Central memory CD4-positive, alpha-beta T cell (primary cell): ENCODE data around the gene UPF3B.
"Not testable (repeated sequence)": the region's sequence is repeated elsewhere in the genome, so short reads cannot be mapped to it uniquely, and the experiment has no call there.

Source experiments
- DNase-seq: peaks from one replicate; pipeline ENCODE4 v3.0.0; 2022

Gene UPF3B

GRCh38 chrX:119821703-119822102 is 31.1 kb downstream of the UPF3B start:
- DNase-seq = peak; percentile 78

GRCh38 chrX:119817130-119817690 is 35.6 kb downstream of the UPF3B start:
- DNase-seq = no peak

- no peak for DNase-seq
Observed at GRCh38 chrX:119816300-119816699, 36.5 kb downstream of the UPF3B start.

GRCh38 chrX:119809185-119809666 is 43.5 kb downstream of the UPF3B start:
- DNase-seq = no peak

GRCh38 chrX:119808461-119808860 is 44.3 kb downstream of the UPF3B start:
- DNase-seq = not testable (repeated sequence)

GRCh38 chrX:119802546-119802945 is 50.2 kb downstream of the UPF3B start:
- no peak for DNase-seq

- no peak for DNase-seq
Observed at GRCh38 chrX:119801253-119802221, 51.2 kb downstream of the UPF3B start.

- DNase-seq = peak; percentile 80
Observed at GRCh38 chrX:119791437-119792231, 61.1 kb downstream of the UPF3B start, which contains the start of gene RPL39. RPL39 (minus strand) TSS chrX:119791630; CDS start chrX:119791576, 54 bp downstream.

GRCh38 chrX:119790977-119791436 is 61.8 kb downstream of the UPF3B start:
- peak; percentile 31 for DNase-seq

GRCh38 chrX:119784747-119785446 is 67.9 kb downstream of the UPF3B start:
- DNase-seq = peak; percentile 42
